ENCODE results near the gene PDCD4.

The PDCD4 gene

GRCh38 chr10:110947061-110947595 lies 75.4 kb downstream of the PDCD4 start:
- ChIA-PET POLR2A (no interaction called here), CTCF (interaction anchor here (0.8 to 1.1 kb wide), 2 partner anchors 15 to 30 kb away, joined by 3 to 5 read pairs; no protein-coding TSS in a partner anchor)
- DNase-seq (ENCODE audit: extremely low spot score): no peak
- no peak for TF ChIP-seq CTCF (IDR thresholded peaks at IDR 0.05; ENCODE audit: control extremely low read depth, extremely low read depth, low read depth, missing control alignments)
